H1 (cell line): ENCODE results near the gene EXOSC10. TPM values are rescaled to one million over a fixed set of nuclear protein-coding genes. Genes with fewer than 3 reads are reported as not detected.
"Not testable (repeated sequence)": the region's sequence is repeated elsewhere in the genome, so short reads cannot be mapped to it uniquely, and the experiment has no call there.

Experiments
- CTCF ChIA-PET: fragments of 300-600 bp; sonication (Branson Sonifier 250); formaldehyde crosslinking; loops from one replicate; lab custom pipeline; 2021; ENCODE audit not compliant: partially characterized antibody; lab: Charles Lee
- POLR2A ChIA-PET: fragments of 300-600 bp; sonication (Branson Sonifier 250); formaldehyde crosslinking; loops from one replicate; lab custom pipeline; 2021; ENCODE audit warnings: inconsistent platforms; ENCODE audit not compliant: partially characterized antibody; lab: Charles Lee
- DNase-seq, 2 experiments: peaks; one replicate each; pipeline versions ENCODE4 v3.0.0 to v3.0.0-alpha.2; 2010 to 2022; ENCODE audit warnings: low spot score in 2 of 2, low read depth in 1 of 2, mixed read lengths in 1 of 2
- FAIRE-seq: peaks from 2 replicates; lab custom pipeline; 2011; peaks lifted over from hg19 to GRCh38; lab: Jason Lieb, UNC
- H2AFZ ChIP-seq: 2 replicates; pipeline ENCODE4 v1.8.1; 2012; ENCODE audit warnings: low read length, inconsistent platforms
- H2AK5ac ChIP-seq: 2 replicates; pipeline ENCODE4 v1.6.1; 2013; ENCODE audit warnings: low read depth, low read length
- H2BK120ac ChIP-seq: replicated peaks from 2 replicates; pipeline ENCODE3; 2013; ENCODE audit warnings: low read depth, low read length, inconsistent platforms
- H2BK12ac ChIP-seq: 2 replicates; pipeline ENCODE4 v1.6.1; 2013; ENCODE audit warnings: low read depth, low read length
- H2BK15ac ChIP-seq: 2 replicates; pipeline ENCODE4 v1.6.1; 2013; ENCODE audit warnings: low read length
- H2BK20ac ChIP-seq: 2 replicates; pipeline ENCODE4 v1.6.1; 2013; ENCODE audit warnings: low read length
- H2BK5ac ChIP-seq: 2 replicates; pipeline ENCODE4 v1.6.1; 2013; ENCODE audit warnings: low read depth, low read length
- H3K14ac ChIP-seq: 2 replicates; pipeline ENCODE4 v1.6.1; 2013; ENCODE audit warnings: inconsistent platforms; ENCODE audit not compliant: insufficient read length
- H3K18ac ChIP-seq: 2 replicates; pipeline ENCODE4 v1.6.1; 2013; ENCODE audit warnings: low read length; ENCODE audit errors: extremely low read depth
- H3K23ac ChIP-seq: 2 replicates; pipeline ENCODE4 v1.6.1; 2013; ENCODE audit warnings: inconsistent platforms; ENCODE audit not compliant: insufficient read length
- H3K23me2 ChIP-seq: 2 replicates; pipeline ENCODE4 v1.6.1; 2013; ENCODE audit warnings: low read depth, low read length
- H3K27ac ChIP-seq: 2 replicates; pipeline ENCODE4 v1.6.1; 2011; ENCODE audit warnings: low read depth, low read length, inconsistent platforms
- H3K27me3 ChIP-seq, 4 experiments: replicated peaks in 1 of 4; 1 replicate in 1 of 4; 2 replicates in 3 of 4; pipeline versions ENCODE4 v1.6.1 to v1.8.1; 2011 to 2013; ENCODE audit warnings: low read length in 3 of 4, mild to moderate bottlenecking in 3 of 4, inconsistent platforms in 2 of 4, mixed read lengths in 2 of 4, moderate library complexity in 1 of 4; ENCODE audit not compliant: control insufficient read depth in 3 of 4, insufficient read depth in 3 of 4; ENCODE audit errors: extremely low read depth in 1 of 4
- H3K36me3 ChIP-seq, 4 experiments: 2 replicates each; pipeline versions ENCODE4 v1.6.1 to v1.8.1; 2011 to 2013; ENCODE audit warnings: mild to moderate bottlenecking in 4 of 4, low read length in 3 of 4, moderate library complexity in 2 of 4, control low read depth in 1 of 4, inconsistent platforms in 1 of 4; ENCODE audit not compliant: insufficient read depth in 4 of 4, control insufficient read depth in 2 of 4
- H3K4ac ChIP-seq: replicated peaks from 2 replicates; pipeline ENCODE3; 2013; ENCODE audit warnings: low read length, low read depth, mixed read lengths, inconsistent platforms; ENCODE audit not compliant: insufficient read length
- H3K4me1 ChIP-seq, 4 experiments: replicated peaks in 1 of 4; 1 replicate in 1 of 4; 2 replicates in 3 of 4; pipeline versions ENCODE4 v1.6.1 to v1.8.1; 2011 to 2013; ENCODE audit warnings: low read length in 3 of 4, inconsistent platforms in 2 of 4, mixed read lengths in 1 of 4; ENCODE audit not compliant: insufficient read depth in 4 of 4, control insufficient read depth in 3 of 4
- H3K4me2 ChIP-seq, 2 experiments: 2 replicates each; pipeline versions ENCODE4 v1.6.1 to v1.8.1; 2011 to 2013; ENCODE audit warnings: low read depth in 2 of 2, low read length in 2 of 2, control low read depth in 1 of 2, inconsistent platforms in 1 of 2, mild to moderate bottlenecking in 1 of 2; ENCODE audit not compliant: insufficient read depth in 1 of 2
- H3K4me3 ChIP-seq, 4 experiments: fragments of 200-600, 300-600 bp in 1 of 4; sonication (generic), shearing (Covaris generic), sonication (Bioruptor Twin) in 1 of 4; 2 replicates each; pipeline versions ENCODE4 v1.5.1 to v1.8.1; 2011 to 2016; ENCODE audit warnings: low read length in 4 of 4, low read depth in 3 of 4, control low read depth in 2 of 4, inconsistent platforms in 2 of 4, mild to moderate bottlenecking in 2 of 4, mixed read lengths in 1 of 4, moderate library complexity in 1 of 4; ENCODE audit not compliant: insufficient read depth in 2 of 4; ENCODE audit errors: extremely low read depth in 1 of 4
- H3K56ac ChIP-seq: replicated peaks from 2 replicates; pipeline ENCODE3; 2013; ENCODE audit warnings: low read depth, mild to moderate bottlenecking, mixed read lengths, low read length, inconsistent platforms; ENCODE audit not compliant: insufficient read length
- H3K79me1 ChIP-seq: 2 replicates; pipeline ENCODE4 v1.6.1; 2013; ENCODE audit warnings: low read depth, low read length, control low read depth
- H3K79me2 ChIP-seq, 2 experiments: 2 replicates each; pipeline versions ENCODE4 v1.6.1 to v1.8.1; 2012 to 2013; ENCODE audit warnings: low read length in 2 of 2, mild to moderate bottlenecking in 2 of 2, inconsistent platforms in 1 of 2; ENCODE audit not compliant: insufficient read depth in 2 of 2, control insufficient read depth in 1 of 2
- H3K9ac ChIP-seq, 4 experiments: replicated peaks in 1 of 4; 1 replicate in 1 of 4; 2 replicates in 3 of 4; pipeline versions ENCODE4 v1.6.1 to v1.8.1; 2011 to 2013; ENCODE audit warnings: low read depth in 3 of 4, low read length in 3 of 4, control low read depth in 2 of 4, mild to moderate bottlenecking in 2 of 4, moderate library complexity in 2 of 4, inconsistent platforms in 1 of 4; ENCODE audit errors: extremely low read depth in 1 of 4
- H3K9me3 ChIP-seq, 2 experiments: 2 replicates each; pipeline versions ENCODE4 v1.6.1 to v1.8.1; 2012 to 2013; ENCODE audit warnings: mild to moderate bottlenecking in 2 of 2, moderate library complexity in 2 of 2, control low read depth in 1 of 2, inconsistent platforms in 1 of 2, low read depth in 1 of 2, low read length in 1 of 2, mixed read lengths in 1 of 2; ENCODE audit not compliant: insufficient read depth in 2 of 2
- H4K20me1 ChIP-seq, 2 experiments: replicated peaks in 1 of 2; 2 replicates each; pipeline versions ENCODE3 to v1.8.1; 2011 to 2013; ENCODE audit warnings: inconsistent platforms in 2 of 2, low read length in 2 of 2, mild to moderate bottlenecking in 1 of 2; ENCODE audit not compliant: insufficient read depth in 2 of 2, control insufficient read depth in 1 of 2
- H4K5ac ChIP-seq: 2 replicates; pipeline ENCODE4 v1.6.1; 2013; ENCODE audit warnings: low read length, low read depth, mixed read lengths, inconsistent platforms; ENCODE audit not compliant: insufficient read length
- H4K8ac ChIP-seq: 2 replicates; pipeline ENCODE4 v1.8.0; 2013; ENCODE audit warnings: mild to moderate bottlenecking, moderate library complexity, low read length, inconsistent platforms; ENCODE audit not compliant: insufficient read depth; ENCODE audit errors: extremely low read depth
- H4K91ac ChIP-seq: replicated peaks from 2 replicates; pipeline ENCODE3; 2013; ENCODE audit warnings: low read length, mixed read lengths, inconsistent platforms; ENCODE audit not compliant: insufficient read length
- CHD2 ChIP-seq: IDR thresholded peaks from 2 replicates; pipeline ENCODE4 v1.6.1; 2012; ENCODE audit warnings: low read length, improper control_type of control experiment
- FOSL1 ChIP-seq: IDR thresholded peaks from 2 replicates; pipeline ENCODE4 v1.6.1; 2011; ENCODE audit warnings: mild to moderate bottlenecking, low read depth, low read length, moderate library complexity; ENCODE audit not compliant: insufficient read depth
- JUN ChIP-seq: IDR thresholded peaks from 2 replicates; pipeline ENCODE4 v1.6.1; 2011; ENCODE audit warnings: low read depth, mild to moderate bottlenecking, improper control_type of control experiment, low read length
- MAFK ChIP-seq: IDR thresholded peaks from 2 replicates; pipeline ENCODE4 v1.6.1; 2012; ENCODE audit warnings: low read depth, mild to moderate bottlenecking, improper control_type of control experiment, low read length
- SIN3A ChIP-seq, 2 experiments: IDR thresholded peaks in 1 of 2; conservative IDR thresholded peaks in 1 of 2; 2 replicates each; pipeline ENCODE4 v1.6.1; 2011 to 2012; ENCODE audit warnings: low read length in 2 of 2, improper control_type of control experiment in 1 of 2, low read depth in 1 of 2, mild to moderate bottlenecking in 1 of 2
- ZNF274 ChIP-seq: IDR thresholded peaks from 2 replicates; pipeline ENCODE4 v1.7.0; 2012; ENCODE audit warnings: low read length, borderline replicate concordance; ENCODE audit errors: extremely low read depth
- WGBS, 2 experiments: shearing (Covaris generic) in 1 of 2; methylation state at CpG; one replicate each; pipeline versions ENCODE4 v1.1.6 to v1.1.7; 2013 to 2015; ENCODE audit warnings: low lambda C conversion rate in 2 of 2, mixed read lengths in 2 of 2, inconsistent platforms in 1 of 2, low coverage in 1 of 2, missing lambda C conversion rate in 1 of 2; ENCODE audit not compliant: insufficient replicate concordance in 2 of 2, insufficient coverage in 1 of 2, insufficient read length in 1 of 2; ENCODE audit errors: extremely low coverage in 1 of 2, missing lambda C conversion rate in 1 of 2; 5-methylcytosine and 5-hydroxymethylcytosine counted together
- polyA plus RNA-seq, 7 experiments: library from polyadenylated mRNA; depleted of rRNA in 3 of 7; stranded (reverse) in 5 of 7; unstranded in 2 of 7; fragments of >200 nt in 5 of 7; fragments of 200-250 nt in 2 of 7; gene quantifications; 1 replicate in 5 of 7; 2 replicates in 1 of 7; 4 replicates in 1 of 7; pipeline versions ENCODE4 v1.2.1 to v1.2.3, GENCODE V29; 2011 to 2013; ENCODE audit warnings: missing spikeins in 2 of 7, mixed read lengths in 2 of 7
- total RNA-seq: library from RNA; stranded (reverse); fragmentation: NEBNext Ultra II Directional; extraction: Animal tissue kit (Norgen Biotek cat#: 25700); gene quantifications from 2 replicates; pipeline ENCODE4 v1.2.1, GENCODE V29; 2021

Gene EXOSC10
- total and polyA plus RNA-seq, 2 of the 8 experiments (the other 6 are each of a cell fraction or from before 2014, with no cell fraction given), result 57.9 to 86.1 TPM

DNA sequence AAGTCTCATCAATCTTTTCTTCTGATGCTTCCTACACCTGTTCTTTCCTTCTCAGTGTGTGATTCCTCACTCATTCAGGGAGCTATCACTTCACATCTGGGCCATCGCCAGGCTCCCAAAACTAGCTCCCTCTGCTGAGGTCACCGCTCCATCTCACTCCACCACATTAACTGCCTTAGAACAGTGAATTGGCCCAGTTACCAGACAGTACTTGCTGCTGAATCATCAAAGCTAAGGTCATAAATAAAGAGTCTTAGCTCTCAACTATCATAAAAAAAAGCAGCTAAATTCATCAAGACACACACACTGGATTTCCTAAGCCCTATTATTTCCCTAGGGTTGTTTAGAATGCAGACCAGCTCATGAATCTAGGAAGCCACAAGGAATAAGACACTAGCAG is 21.0 kb downstream of the EXOSC10 start (continued):
- TF ChIP-seq MAFK, result no peak
- TF ChIP-seq ZNF274, result no peak
- no peak for TF ChIP-seq JUN
- TF ChIP-seq FOSL1, result no peak
- TF ChIP-seq SIN3A (conservative IDR thresholded peaks at IDR 0.05 in 1 of 2, IDR thresholded peaks at IDR 0.05 in 1 of 2; ENCODE audit: low read depth in 1 of 2, low read length in 2 of 2), result no peak
- TF ChIP-seq CHD2, result no peak

DNA sequence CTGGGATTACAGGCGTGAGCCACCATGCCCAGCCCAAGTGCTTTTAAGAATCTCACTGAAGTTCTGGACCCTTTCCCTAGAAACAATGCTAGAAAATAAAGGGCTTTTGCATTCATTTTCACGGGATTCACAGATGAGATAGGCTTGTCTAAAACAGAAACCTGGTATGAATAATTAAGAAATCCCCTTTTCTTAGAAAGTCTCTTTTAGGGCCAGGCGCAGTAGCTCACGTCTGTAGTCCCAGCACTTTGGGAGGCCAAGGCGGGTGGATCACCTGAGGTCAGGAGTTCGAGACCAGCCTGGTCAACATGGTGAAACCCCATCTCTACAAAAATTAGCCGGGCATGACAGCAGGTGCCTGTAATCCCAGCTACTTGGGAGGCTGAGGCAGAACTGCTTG is 26.3 kb downstream of the EXOSC10 start:
- H3K23ac ChIP-seq, H3K4me2 ChIP-seq, H3K23me2 ChIP-seq, H3K4me3 ChIP-seq, H2BK120ac ChIP-seq, H3K9ac ChIP-seq, H2AK5ac ChIP-seq, H2BK5ac ChIP-seq, H3K18ac ChIP-seq, H3K27ac ChIP-seq, H3K4me1 ChIP-seq, H3K56ac ChIP-seq, FAIRE-seq, H2BK20ac ChIP-seq, H3K27me3 ChIP-seq, H3K79me2 ChIP-seq, H4K5ac ChIP-seq, H3K9me3 ChIP-seq, H3K79me1 ChIP-seq, H2BK15ac ChIP-seq, H3K4ac ChIP-seq, DNase-seq, H4K8ac ChIP-seq, H2AFZ ChIP-seq, H4K91ac ChIP-seq, H3K14ac ChIP-seq, H2BK12ac ChIP-seq: not testable (repeated sequence)
- WGBS, 2 experiments, result 91% methylated on average over 7 of the region's 7 CpGs; no CpG with 5 or more reads in 1 of the 2 experiments
- Histone ChIP-seq H3K36me3 (peaks cover 38 to 90% (median 78%) of the 10 kb centered on the region in 4 experiments), H4K20me1 (peaks cover 0 to 14% of the 10 kb centered on the region in 2 experiments)
- CTCF ChIA-PET, result interaction anchor here (0.5 to 7.3 kb wide), 6 partner anchors 10 to 1449 kb away, joined by 3 to 58 read pairs (median 4); no protein-coding TSS in a partner anchor
- POLR2A ChIA-PET, result interaction anchor here (1.3 to 2.1 kb wide), 3 partner anchors 9 to 52 kb away, joined by 4 to 5 read pairs (median 4); no protein-coding TSS in a partner anchor
